HEK293 (cell line): ENCODE results near the gene ATF6.

Experiments used
- KLF9 ChIP-seq: fragments of 450-650 bp; formaldehyde crosslinking; IDR thresholded peaks from 2 replicates; pipeline ENCODE4 v1.5.1; 2016; ENCODE audit warnings: missing biosample characterization, missing genetic modification characterization, low read depth
- MZF1 ChIP-seq: fragments of 450-650 bp; formaldehyde crosslinking; IDR thresholded peaks from 2 replicates; pipeline ENCODE4 v1.5.1; 2017; ENCODE audit warnings: missing biosample characterization, missing genetic modification characterization, borderline replicate concordance
- ZNF302 ChIP-seq: fragments of 450-650 bp; formaldehyde crosslinking; IDR thresholded peaks from 2 replicates; pipeline ENCODE4 v1.5.1; 2016; ENCODE audit warnings: missing biosample characterization, missing genetic modification characterization, low read depth

- TF ChIP-seq ZNF302 (tag by site-specific recombination): no peak
- no peak for TF ChIP-seq MZF1 (tag by site-specific recombination)
- no peak for TF ChIP-seq KLF9 (tag by site-specific recombination)
Measured at GRCh38 chr1:161998811-161999210, 232.7 kb downstream of the ATF6 start.
